MCF 10A (cell line): Measurements from ENCODE around the gene ID2. TPM values are rescaled to one million over a fixed set of nuclear protein-coding genes. Genes with fewer than 3 reads are reported as not detected.

Experiments used
- BruUV-seq: library from RNA; stranded (reverse); fragments of 400-500 nt; replicated peaks from 2 replicates; lab custom pipeline; 2021; lab: Mats Ljungman, UMichigan
- CTCF ChIA-PET: fragments of 300-600 bp; sonication (Branson Sonifier 250); formaldehyde crosslinking; extraction: SDS; loops from one replicate; lab custom pipeline; 2021; ENCODE audit warnings: antibody characterized with exemption, inconsistent platforms; lab: Yijun Ruan, JAX
- POLR2A ChIA-PET: fragments of 300-600, 350-650 bp; sonication (Branson Sonifier 250); formaldehyde crosslinking; extraction: SDS; loops from one replicate; lab custom pipeline; 2020; ENCODE audit warnings: antibody characterized with exemption, inconsistent platforms; lab: Yijun Ruan, JAX
- DNase-seq: peaks from one replicate; pipeline ENCODE4 v3.0.0-alpha.2; 2018; ENCODE audit not compliant: unreplicated experiment
- H3K27ac Mint-ChIP-seq: one replicate; pipeline ENCODE4 v1.8.0; 2022; ENCODE audit warnings: mild to moderate bottlenecking, low read depth, mixed read lengths; ENCODE audit not compliant: unreplicated experiment
- H3K27me3 Mint-ChIP-seq: one replicate; pipeline ENCODE4 v1.8.0; 2022; ENCODE audit warnings: mixed read lengths; ENCODE audit not compliant: insufficient read depth, unreplicated experiment
- H3K36me3 Mint-ChIP-seq: one replicate; pipeline ENCODE4 v1.8.0; 2022; ENCODE audit warnings: mild to moderate bottlenecking, moderate library complexity, mixed read lengths; ENCODE audit not compliant: insufficient read depth, unreplicated experiment
- H3K4me1 Mint-ChIP-seq: one replicate; pipeline ENCODE4 v1.8.0; 2022; ENCODE audit warnings: mixed read lengths; ENCODE audit not compliant: insufficient read depth, unreplicated experiment
- H3K4me3 Mint-ChIP-seq: one replicate; pipeline ENCODE4 v1.8.0; 2022; ENCODE audit warnings: mild to moderate bottlenecking, moderate library complexity, mixed read lengths; ENCODE audit not compliant: unreplicated experiment
- H3K9me3 Mint-ChIP-seq: one replicate; pipeline ENCODE4 v1.8.0; 2022; ENCODE audit warnings: mixed read lengths; ENCODE audit not compliant: unreplicated experiment
- intact Hi-C: fragments of 100-400 bp; cut with micrococcal nuclease; formaldehyde crosslinking; loops from 2 replicates; pipeline ENCODE4 v1.14.1; 2022
- total RNA-seq: library from RNA; stranded (reverse); gene quantifications from 2 replicates; pipeline ENCODE4 v1.2.3, GENCODE V29; 2022
- TF ChIP-seq, protein P1 (sequence below): fragments of 200-600 bp; IDR thresholded peaks from one replicate; pipeline ENCODE4 v1.8.0; 2022; ENCODE audit warnings: antibody characterized with exemption, mild to moderate bottlenecking; ENCODE audit not compliant: unreplicated experiment

Gene ID2
- total RNA-seq, 1 experiment from 2014 or later, result 2.0 TPM

DNA sequence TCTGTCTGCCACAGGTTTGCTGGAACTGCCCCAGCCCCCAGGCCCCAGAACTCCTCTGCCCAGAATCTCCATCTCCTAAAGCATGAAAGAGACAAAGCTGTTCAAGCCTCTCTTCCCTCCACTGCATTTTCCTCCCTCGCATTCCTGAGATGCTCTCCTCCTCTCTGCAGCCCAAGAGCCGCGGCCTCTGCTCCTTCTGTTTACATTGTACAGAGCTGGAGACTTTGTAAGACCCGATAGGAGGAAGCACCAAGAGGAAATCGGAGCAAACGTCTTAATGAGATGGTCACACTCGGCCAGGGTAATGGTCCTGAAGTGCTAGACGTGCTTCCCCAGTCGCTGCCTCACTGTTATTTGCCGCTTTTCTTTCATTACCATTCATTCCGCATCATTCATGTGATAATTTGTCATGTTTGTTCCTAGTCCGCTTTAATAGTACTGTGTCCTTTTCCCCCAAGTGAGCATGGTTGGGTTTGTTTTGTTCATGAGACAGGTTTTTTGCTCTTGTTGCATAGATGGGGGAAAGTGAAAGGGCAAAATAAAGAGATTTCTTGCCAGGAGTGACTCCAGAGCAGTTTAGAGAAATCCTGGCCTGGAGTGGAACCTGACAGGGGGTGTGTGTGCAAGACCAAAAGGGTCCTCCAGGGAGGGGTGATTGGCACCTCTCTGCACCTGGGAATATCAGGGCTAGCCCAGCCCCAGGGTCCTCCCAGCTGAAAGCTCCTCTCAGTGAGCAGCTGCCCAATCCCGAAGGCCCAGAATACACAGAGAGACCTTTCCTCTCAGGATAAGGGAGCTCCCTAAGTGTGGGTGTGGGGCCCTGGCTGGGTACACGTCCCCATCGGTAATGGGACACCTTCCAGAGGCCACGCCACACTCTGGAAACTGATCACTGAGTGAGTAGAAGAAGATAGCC, 44.9 kb upstream of the ID2 start:
- POLR2A ChIA-PET, result no interaction called here
- no TSS peak for BruUV-seq
- CTCF ChIA-PET, result interaction anchor here (0.5 kb wide), 1 partner anchor 240 kb away, joined by 3 read pairs; no protein-coding TSS in a partner anchor
- no peak for DNase-seq
- Mint-ChIP-seq H3K4me1 (no peaks in the 10 kb centered on the region), H3K27me3 (peaks cover 13% of the 10 kb centered on the region), H3K36me3 (no peaks in the 10 kb centered on the region), H3K27ac (no peak overlapping the region), H3K4me3 (no peak overlapping the region), H3K9me3 (peaks cover 9% of the 10 kb centered on the region)
- TF ChIP-seq, protein P1, sequence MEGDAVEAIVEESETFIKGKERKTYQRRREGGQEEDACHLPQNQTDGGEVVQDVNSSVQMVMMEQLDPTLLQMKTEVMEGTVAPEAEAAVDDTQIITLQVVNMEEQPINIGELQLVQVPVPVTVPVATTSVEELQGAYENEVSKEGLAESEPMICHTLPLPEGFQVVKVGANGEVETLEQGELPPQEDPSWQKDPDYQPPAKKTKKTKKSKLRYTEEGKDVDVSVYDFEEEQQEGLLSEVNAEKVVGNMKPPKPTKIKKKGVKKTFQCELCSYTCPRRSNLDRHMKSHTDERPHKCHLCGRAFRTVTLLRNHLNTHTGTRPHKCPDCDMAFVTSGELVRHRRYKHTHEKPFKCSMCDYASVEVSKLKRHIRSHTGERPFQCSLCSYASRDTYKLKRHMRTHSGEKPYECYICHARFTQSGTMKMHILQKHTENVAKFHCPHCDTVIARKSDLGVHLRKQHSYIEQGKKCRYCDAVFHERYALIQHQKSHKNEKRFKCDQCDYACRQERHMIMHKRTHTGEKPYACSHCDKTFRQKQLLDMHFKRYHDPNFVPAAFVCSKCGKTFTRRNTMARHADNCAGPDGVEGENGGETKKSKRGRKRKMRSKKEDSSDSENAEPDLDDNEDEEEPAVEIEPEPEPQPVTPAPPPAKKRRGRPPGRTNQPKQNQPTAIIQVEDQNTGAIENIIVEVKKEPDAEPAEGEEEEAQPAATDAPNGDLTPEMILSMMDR, result no peak
- intact Hi-C loops, result no loop called here

DNA sequence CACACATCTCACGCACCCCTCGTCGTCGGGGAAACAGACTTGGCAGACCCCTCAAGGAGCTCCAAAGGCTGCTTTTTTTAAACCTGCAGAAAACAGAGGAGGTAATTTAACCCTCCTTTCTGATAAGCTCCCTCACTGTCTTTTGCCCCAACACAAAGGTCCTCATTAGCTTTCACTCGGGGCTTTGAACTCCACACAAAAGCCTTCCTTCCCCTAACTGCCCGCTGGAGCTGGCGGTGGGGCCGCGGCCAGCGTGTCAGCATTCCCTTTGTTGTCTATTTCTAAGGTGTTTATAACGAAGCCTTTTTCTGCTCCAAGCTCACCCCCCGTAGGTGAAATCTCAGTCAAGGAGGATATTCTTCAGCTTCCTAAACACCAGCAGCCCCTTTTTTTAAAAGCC, 43.5 kb upstream of the ID2 start:
- no TSS peak for BruUV-seq
- no peaks in the 10 kb centered on the region for H3K36me3 Mint-ChIP-seq
- POLR2A ChIA-PET, result no interaction called here
- H3K4me1 Mint-ChIP-seq, result no peaks in the 10 kb centered on the region
- peaks cover 13% of the 10 kb centered on the region for H3K27me3 Mint-ChIP-seq
- H3K4me3 Mint-ChIP-seq, result no peak overlapping the region
- H3K27ac Mint-ChIP-seq, result no peak overlapping the region
- TF ChIP-seq, protein P1, result no peak
- intact Hi-C loops, result no loop called here
- peaks cover 9% of the 10 kb centered on the region for H3K9me3 Mint-ChIP-seq
- no peak for DNase-seq
- CTCF ChIA-PET, result interaction anchor here (0.6 kb wide), 1 partner anchor 467 kb away, joined by 3 read pairs; no protein-coding TSS in a partner anchor

DNA sequence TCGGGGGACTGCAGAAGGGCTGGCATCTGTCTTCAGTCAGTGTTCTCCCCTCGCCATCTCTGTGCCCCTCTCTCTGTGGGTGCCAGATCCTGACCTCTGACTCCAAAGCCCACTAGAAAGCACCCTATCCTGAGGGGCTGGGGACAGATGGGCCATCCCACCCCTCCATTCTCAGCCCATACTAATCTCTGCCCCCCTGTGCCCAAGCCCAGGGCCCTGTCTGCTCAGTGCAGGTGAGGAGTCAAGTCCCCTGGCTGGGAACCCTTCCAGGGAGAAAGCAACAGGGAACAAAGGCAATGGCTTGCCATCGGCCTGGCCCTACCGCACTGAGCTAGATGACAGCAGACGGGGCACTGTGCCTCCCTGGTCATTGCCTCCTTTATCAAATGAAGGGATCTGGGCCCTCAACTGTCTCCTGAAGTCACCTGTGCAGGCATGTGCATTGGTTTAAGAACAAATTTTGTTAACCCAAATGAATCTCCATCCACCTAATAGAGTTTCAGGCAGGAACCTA, 42.7 kb upstream of the ID2 start:
- H3K27me3 Mint-ChIP-seq, result peaks cover 13% of the 10 kb centered on the region
- no peak for DNase-seq
- ChIA-PET POLR2A (no interaction called here), CTCF (no interaction called here)
- BruUV-seq, result no TSS peak
- H3K36me3 Mint-ChIP-seq, result no peaks in the 10 kb centered on the region
- peaks cover 7% of the 10 kb centered on the region for H3K9me3 Mint-ChIP-seq
- TF ChIP-seq, protein P1, result no peak
- intact Hi-C loops, result no loop called here
- H3K4me1 Mint-ChIP-seq, result no peaks in the 10 kb centered on the region
- no peak overlapping the region for H3K27ac Mint-ChIP-seq
- no peak overlapping the region for H3K4me3 Mint-ChIP-seq

DNA sequence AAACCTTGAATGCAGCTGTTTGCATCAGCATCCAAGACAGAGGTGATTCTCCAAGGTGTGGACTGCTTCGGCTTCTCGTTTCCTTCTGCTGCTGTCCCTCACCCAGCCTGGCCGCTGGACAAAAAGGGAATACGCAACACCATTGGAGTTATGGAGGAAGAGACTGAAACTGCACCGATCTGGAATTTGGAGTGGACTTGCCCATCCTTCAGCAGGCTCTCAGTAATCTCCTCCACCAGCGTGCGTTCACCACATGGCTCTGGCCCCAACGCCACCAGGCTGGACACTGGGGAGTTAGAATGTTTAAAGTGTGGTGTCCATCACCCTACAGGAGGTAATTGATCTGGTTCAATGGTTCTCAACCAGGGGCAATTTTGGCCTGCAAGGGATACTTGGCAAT, 41.4 kb upstream of the ID2 start:
- no peaks in the 10 kb centered on the region for H3K9me3 Mint-ChIP-seq
- H3K36me3 Mint-ChIP-seq, result no peaks in the 10 kb centered on the region
- no peak for DNase-seq
- CTCF ChIA-PET, result no interaction called here
- no peaks in the 10 kb centered on the region for H3K4me1 Mint-ChIP-seq
- TF ChIP-seq, protein P1, result no peak
- H3K27me3 Mint-ChIP-seq, result peaks cover 13% of the 10 kb centered on the region
- BruUV-seq, result no TSS peak
- POLR2A ChIA-PET, result no interaction called here
- no peak overlapping the region for H3K4me3 Mint-ChIP-seq
- intact Hi-C loops, result no loop called here
- H3K27ac Mint-ChIP-seq, result no peak overlapping the region
